Astrocyte of the cerebellum (primary cell): ENCODE results near the gene RAD23B.

Experiments
- DNase-seq: peaks from one replicate; pipeline ENCODE4 v3.0.0-alpha.2; 2011; ENCODE audit warnings: low read depth
- H3K4me3 ChIP-seq: 2 replicates; pipeline ENCODE4 v1.5.1; 2011; ENCODE audit warnings: mild to moderate bottlenecking, low read depth, low read length, moderate library complexity
- in situ Hi-C: cut with HindIII; loops from 2 replicates; pipeline ENCODE4 v1.10.0; 2017; ENCODE audit warnings: low sequenced_read_pairs
- TF ChIP-seq, protein P1 (sequence below): IDR thresholded peaks from 2 replicates; pipeline ENCODE4 v1.5.1; 2012; ENCODE audit warnings: low read length, low read depth, moderate library complexity, mild to moderate bottlenecking; ENCODE audit errors: missing control alignments

The RAD23B gene

DNA sequence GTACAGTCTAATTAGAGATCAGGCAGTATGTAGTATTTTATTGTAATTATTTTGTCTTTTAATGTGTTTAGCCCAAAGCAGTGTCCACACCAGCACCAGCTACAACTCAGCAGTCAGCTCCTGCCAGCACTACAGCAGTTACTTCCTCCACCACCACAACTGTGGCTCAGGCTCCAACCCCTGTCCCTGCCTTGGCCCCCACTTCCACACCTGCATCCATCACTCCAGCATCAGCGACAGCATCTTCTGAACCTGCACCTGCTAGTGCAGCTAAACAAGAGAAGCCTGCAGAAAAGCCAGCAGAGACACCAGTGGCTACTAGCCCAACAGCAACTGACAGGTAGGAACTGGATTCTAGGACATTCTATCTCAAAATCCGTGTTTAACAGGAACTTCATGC is 23.2 kb downstream of the RAD23B start:
- TF ChIP-seq, protein P1, sequence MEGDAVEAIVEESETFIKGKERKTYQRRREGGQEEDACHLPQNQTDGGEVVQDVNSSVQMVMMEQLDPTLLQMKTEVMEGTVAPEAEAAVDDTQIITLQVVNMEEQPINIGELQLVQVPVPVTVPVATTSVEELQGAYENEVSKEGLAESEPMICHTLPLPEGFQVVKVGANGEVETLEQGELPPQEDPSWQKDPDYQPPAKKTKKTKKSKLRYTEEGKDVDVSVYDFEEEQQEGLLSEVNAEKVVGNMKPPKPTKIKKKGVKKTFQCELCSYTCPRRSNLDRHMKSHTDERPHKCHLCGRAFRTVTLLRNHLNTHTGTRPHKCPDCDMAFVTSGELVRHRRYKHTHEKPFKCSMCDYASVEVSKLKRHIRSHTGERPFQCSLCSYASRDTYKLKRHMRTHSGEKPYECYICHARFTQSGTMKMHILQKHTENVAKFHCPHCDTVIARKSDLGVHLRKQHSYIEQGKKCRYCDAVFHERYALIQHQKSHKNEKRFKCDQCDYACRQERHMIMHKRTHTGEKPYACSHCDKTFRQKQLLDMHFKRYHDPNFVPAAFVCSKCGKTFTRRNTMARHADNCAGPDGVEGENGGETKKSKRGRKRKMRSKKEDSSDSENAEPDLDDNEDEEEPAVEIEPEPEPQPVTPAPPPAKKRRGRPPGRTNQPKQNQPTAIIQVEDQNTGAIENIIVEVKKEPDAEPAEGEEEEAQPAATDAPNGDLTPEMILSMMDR: no peak
- no peak for DNase-seq
- no peak overlapping the region for H3K4me3 ChIP-seq
- in situ Hi-C loops: loop anchor here (5.0 kb wide), 1 partner anchor 84 kb away; no protein-coding TSS in a partner anchor

- DNase-seq: no peak
Observed at GRCh38 chr9:107307331-107307730, 24.3 kb downstream of the RAD23B start.

GRCh38 chr9:107308461-107308860 is 25.4 kb downstream of the RAD23B start:
- in situ Hi-C loops: loop anchor here (5.0 kb wide), 1 partner anchor 86 kb away; no protein-coding TSS in a partner anchor
- TF ChIP-seq, protein P1: no peak
- no peak overlapping the region for H3K4me3 ChIP-seq

More at GRCh38 chr9:107307331-107307730, 24.3 kb downstream of the RAD23B start:
- H3K4me3 ChIP-seq: no peak overlapping the region
- TF ChIP-seq, protein P1: no peak
- in situ Hi-C loops: loop anchor here (5.0 kb wide), 1 partner anchor 85 kb away; no protein-coding TSS in a partner anchor

DNA sequence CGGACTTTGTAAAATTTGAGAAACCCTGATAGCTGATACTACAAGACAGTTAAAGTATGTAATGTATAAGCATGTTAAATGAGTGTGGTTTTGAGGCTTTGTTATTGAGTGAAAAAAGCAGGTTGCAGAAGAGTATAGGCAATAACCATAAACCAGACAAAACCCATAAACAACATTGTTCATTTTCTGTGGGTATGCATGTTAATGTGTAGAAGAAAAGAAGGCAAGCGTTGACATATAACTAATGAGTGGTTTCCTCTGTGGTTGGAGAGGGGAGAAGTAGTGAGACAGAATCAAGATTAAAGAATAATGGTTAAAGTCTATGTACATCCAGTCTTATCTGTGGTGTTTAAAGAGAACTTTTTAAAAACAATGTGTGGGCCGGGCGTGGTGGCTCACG is 26.2 kb downstream of the RAD23B start:
- no peak overlapping the region for H3K4me3 ChIP-seq
- DNase-seq: peak; percentile 65
- in situ Hi-C loops: loop anchor here (5.0 kb wide), 1 partner anchor 87 kb away; no protein-coding TSS in a partner anchor
- TF ChIP-seq, protein P1: no peak

More at GRCh38 chr9:107308461-107308860, 25.4 kb downstream of the RAD23B start:
- no peak for DNase-seq

DNA sequence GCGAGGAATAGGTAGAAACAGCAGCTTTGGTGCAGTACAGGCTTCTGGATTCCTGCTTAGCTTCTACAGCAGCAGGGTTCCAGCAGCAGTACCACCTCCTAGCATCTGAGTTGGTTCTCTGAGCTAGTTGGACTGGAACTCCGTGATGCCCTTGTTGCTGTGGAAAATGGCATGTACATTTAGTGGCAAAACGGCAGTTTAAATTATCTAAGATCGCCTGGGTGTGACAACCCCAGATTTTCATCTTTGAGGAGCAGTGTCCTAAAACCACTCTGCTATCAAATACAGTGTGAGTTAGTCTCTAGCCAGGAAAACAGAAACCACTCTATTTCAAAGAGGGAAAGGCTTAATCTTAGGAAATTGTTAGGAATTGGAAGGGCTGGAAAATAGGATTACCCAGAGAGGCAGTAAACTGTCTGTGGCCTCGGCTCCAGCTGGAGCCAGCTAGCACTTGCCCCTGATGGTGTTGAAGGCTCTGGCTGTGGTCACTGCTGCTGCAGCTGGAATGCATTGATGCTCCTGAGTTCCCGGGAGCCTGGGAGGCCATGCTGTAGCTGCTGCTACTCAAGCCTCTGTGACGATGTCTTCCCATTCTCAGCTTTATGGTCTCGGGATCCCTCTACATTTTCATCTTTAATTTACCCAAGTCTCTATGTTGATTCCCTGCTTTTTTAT is 29.4 kb downstream of the RAD23B start:
- H3K4me3 ChIP-seq: no peak overlapping the region
- TF ChIP-seq, protein P1: no peak
- no peak for DNase-seq
- in situ Hi-C loops: no loop called here

- in situ Hi-C loops: no loop called here
- TF ChIP-seq, protein P1: no peak
- no peak for DNase-seq
- no peak overlapping the region for H3K4me3 ChIP-seq
Observed at GRCh38 chr9:107313555-107314096, 30.5 kb downstream of the RAD23B start.
